ENCODE measurements around the gene ACER1. TPM values are rescaled to one million over a fixed set of nuclear protein-coding genes. Genes with fewer than 3 reads are reported as not detected.

ACER1 gene
- total RNA-seq, 1 donor from 2014 or later, result not detected

GRCh38 chr19:6258812-6259311 lies 74.5 kb downstream of the ACER1 start:
- ChIA-PET POLR2A (no interaction called here), CTCF (no interaction called here)
- no peak for DNase-seq
- no peak for ATAC-seq (ENCODE audit: low read depth)
- no peak overlapping the region for H3K27ac Mint-ChIP-seq
- no peak overlapping the region for H3K4me3 Mint-ChIP-seq
- H3K9me3 Mint-ChIP-seq, result no peaks in the 10 kb centered on the region
- H3K27me3 Mint-ChIP-seq, result no peaks in the 10 kb centered on the region
- H3K36me3 Mint-ChIP-seq (ENCODE audit: low read depth), result peaks cover 75% of the 10 kb centered on the region
- peaks cover 20% of the 10 kb centered on the region for H3K4me1 Mint-ChIP-seq
- TF ChIP-seq, protein P1, sequence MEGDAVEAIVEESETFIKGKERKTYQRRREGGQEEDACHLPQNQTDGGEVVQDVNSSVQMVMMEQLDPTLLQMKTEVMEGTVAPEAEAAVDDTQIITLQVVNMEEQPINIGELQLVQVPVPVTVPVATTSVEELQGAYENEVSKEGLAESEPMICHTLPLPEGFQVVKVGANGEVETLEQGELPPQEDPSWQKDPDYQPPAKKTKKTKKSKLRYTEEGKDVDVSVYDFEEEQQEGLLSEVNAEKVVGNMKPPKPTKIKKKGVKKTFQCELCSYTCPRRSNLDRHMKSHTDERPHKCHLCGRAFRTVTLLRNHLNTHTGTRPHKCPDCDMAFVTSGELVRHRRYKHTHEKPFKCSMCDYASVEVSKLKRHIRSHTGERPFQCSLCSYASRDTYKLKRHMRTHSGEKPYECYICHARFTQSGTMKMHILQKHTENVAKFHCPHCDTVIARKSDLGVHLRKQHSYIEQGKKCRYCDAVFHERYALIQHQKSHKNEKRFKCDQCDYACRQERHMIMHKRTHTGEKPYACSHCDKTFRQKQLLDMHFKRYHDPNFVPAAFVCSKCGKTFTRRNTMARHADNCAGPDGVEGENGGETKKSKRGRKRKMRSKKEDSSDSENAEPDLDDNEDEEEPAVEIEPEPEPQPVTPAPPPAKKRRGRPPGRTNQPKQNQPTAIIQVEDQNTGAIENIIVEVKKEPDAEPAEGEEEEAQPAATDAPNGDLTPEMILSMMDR (IDR thresholded peaks at IDR 0.05), result no peak
- intact Hi-C loops (cut with micrococcal nuclease), result loop anchor here (2.0 kb wide), 1 partner anchor 20 kb away; the partner anchor contains the start of gene MLLT1

Other genes with a start within 250 kb of the ACER1 start
- gene RFX2, start 223.1 kb downstream of the ACER1 start, total RNA-seq, result 5.2 and 7.0 TPM in 2 replicates
- gene ACSBG2, start 197.9 kb downstream of the ACER1 start, total RNA-seq, result not detected in 2 replicates
- 39.0 and 41.3 TPM in 2 replicates for gene MLLT1, start 53.6 kb downstream of the ACER1 start, total RNA-seq
- 60.6 and 68.2 TPM in 2 replicates for gene CLPP, start 27.9 kb upstream of the ACER1 start, total RNA-seq
- 48.4 and 52.9 TPM in 2 replicates for gene ALKBH7, start 39.2 kb upstream of the ACER1 start, total RNA-seq
- gene PSPN, start 42.3 kb upstream of the ACER1 start, total RNA-seq, result 2.1 and 2.4 TPM in 2 replicates
- 67.6 and 68.1 TPM in 2 replicates for gene GTF2F1, start 59.6 kb upstream of the ACER1 start, total RNA-seq
- gene KHSRP, start 91.2 kb upstream of the ACER1 start, total RNA-seq, result 251 and 281 TPM in 2 replicates
- 0.40 and 0.69 TPM in 2 replicates for gene SLC25A41, start 100.2 kb upstream of the ACER1 start, total RNA-seq
- 50.1 and 50.4 TPM in 2 replicates for gene SLC25A23, start 126.2 kb upstream of the ACER1 start, total RNA-seq
- gene CRB3, start 130.7 kb upstream of the ACER1 start, total RNA-seq, result 8.4 and 8.6 TPM in 2 replicates
- 90.0 and 95.1 TPM in 2 replicates for gene DENND1C, start 148.2 kb upstream of the ACER1 start, total RNA-seq
- gene TUBB4A, start 168.7 kb upstream of the ACER1 start, total RNA-seq, result 13.2 and 16.8 TPM in 2 replicates
- 6.0 and 7.1 TPM in 2 replicates for gene TNFSF9, start 197.4 kb upstream of the ACER1 start, total RNA-seq

All from activated B cell treated with CpG ODN at 0.5 μM for 24 hours (primary cell).